Myocyte (in vitro differentiated cells): ENCODE measurements around the gene PIP4K2A. TPM values are rescaled to one million over a fixed set of nuclear protein-coding genes. Genes with fewer than 3 reads are reported as not detected.
A peak's percentile ranks its signal among the peaks of the same experiment; 100 is the strongest.

ENCODE experiments used
- DNase-seq: peaks from one replicate; pipeline ENCODE4 v3.0.0-alpha.2; 2012; ENCODE audit warnings: low read depth
- total RNA-seq: library from RNA; depleted of rRNA; stranded (reverse); fragments of >200 nt; gene quantifications from 2 replicates; pipeline ENCODE4 v1.2.3, GENCODE V29; 2014

PIP4K2A gene
- total RNA-seq, 1 donor from 2014 or later, result 22.5 TPM

GRCh38 chr10:22669163-22669711, 45.1 kb downstream of the PIP4K2A start:
- no peak for DNase-seq

GRCh38 chr10:22667093-22667480, 47.3 kb downstream of the PIP4K2A start:
- DNase-seq, result no peak

GRCh38 chr10:22666287-22667092, 47.9 kb downstream of the PIP4K2A start:
- no peak for DNase-seq

GRCh38 chr10:22665329-22665728, 49.0 kb downstream of the PIP4K2A start:
- DNase-seq, result no peak

- DNase-seq, result no peak
Observed at GRCh38 chr10:22662733-22663330, 51.5 kb downstream of the PIP4K2A start.

- DNase-seq, result no peak
Observed at GRCh38 chr10:22659866-22660265, 54.5 kb downstream of the PIP4K2A start.

- DNase-seq, result no peak
Observed at GRCh38 chr10:22658745-22659410, 55.5 kb downstream of the PIP4K2A start.

GRCh38 chr10:22657566-22658225, 56.7 kb downstream of the PIP4K2A start:
- DNase-seq, result no peak

GRCh38 chr10:22657024-22657423, 57.4 kb downstream of the PIP4K2A start:
- peak; percentile 78 for DNase-seq

- DNase-seq, result no peak
Observed at GRCh38 chr10:22656036-22656435, 58.3 kb downstream of the PIP4K2A start.

- no peak for DNase-seq
Observed at GRCh38 chr10:22655312-22655981, 58.9 kb downstream of the PIP4K2A start.

GRCh38 chr10:22652988-22653481, 61.3 kb downstream of the PIP4K2A start:
- no peak for DNase-seq

GRCh38 chr10:22651276-22651980, 63.0 kb downstream of the PIP4K2A start:
- DNase-seq, result no peak

GRCh38 chr10:22649994-22650393, 64.4 kb downstream of the PIP4K2A start:
- no peak for DNase-seq

GRCh38 chr10:22649390-22649841, 65.0 kb downstream of the PIP4K2A start:
- no peak for DNase-seq

- DNase-seq, result peak; percentile 49
Observed at GRCh38 chr10:22648547-22648961, 65.8 kb downstream of the PIP4K2A start.

GRCh38 chr10:22647244-22647643, 67.1 kb downstream of the PIP4K2A start:
- no peak for DNase-seq

- DNase-seq, result no peak
Observed at GRCh38 chr10:22646388-22646853, 68.0 kb downstream of the PIP4K2A start.

- no peak for DNase-seq
Observed at GRCh38 chr10:22644222-22644621, 70.2 kb downstream of the PIP4K2A start.

GRCh38 chr10:22643775-22644174, 70.6 kb downstream of the PIP4K2A start:
- no peak for DNase-seq
